ENCODE results near the gene LDLRAD3.

LDLRAD3 gene

GRCh38 chr11:35933320-35933871, 10.5 kb upstream of the LDLRAD3 start:
- no peak overlapping the region for H3K4me3 ChIP-seq (replicated peaks; ENCODE audit: low read depth, low read length)
- no peak for DNase-seq (ENCODE audit: low read depth)
- TF ChIP-seq, protein P1, sequence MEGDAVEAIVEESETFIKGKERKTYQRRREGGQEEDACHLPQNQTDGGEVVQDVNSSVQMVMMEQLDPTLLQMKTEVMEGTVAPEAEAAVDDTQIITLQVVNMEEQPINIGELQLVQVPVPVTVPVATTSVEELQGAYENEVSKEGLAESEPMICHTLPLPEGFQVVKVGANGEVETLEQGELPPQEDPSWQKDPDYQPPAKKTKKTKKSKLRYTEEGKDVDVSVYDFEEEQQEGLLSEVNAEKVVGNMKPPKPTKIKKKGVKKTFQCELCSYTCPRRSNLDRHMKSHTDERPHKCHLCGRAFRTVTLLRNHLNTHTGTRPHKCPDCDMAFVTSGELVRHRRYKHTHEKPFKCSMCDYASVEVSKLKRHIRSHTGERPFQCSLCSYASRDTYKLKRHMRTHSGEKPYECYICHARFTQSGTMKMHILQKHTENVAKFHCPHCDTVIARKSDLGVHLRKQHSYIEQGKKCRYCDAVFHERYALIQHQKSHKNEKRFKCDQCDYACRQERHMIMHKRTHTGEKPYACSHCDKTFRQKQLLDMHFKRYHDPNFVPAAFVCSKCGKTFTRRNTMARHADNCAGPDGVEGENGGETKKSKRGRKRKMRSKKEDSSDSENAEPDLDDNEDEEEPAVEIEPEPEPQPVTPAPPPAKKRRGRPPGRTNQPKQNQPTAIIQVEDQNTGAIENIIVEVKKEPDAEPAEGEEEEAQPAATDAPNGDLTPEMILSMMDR (IDR thresholded peaks at IDR 0.05; ENCODE audit: low read length, missing control alignments) = no peak

- DNase-seq (ENCODE audit: low read depth) = no peak
- TF ChIP-seq, protein P1 (IDR thresholded peaks at IDR 0.05; ENCODE audit: low read length, missing control alignments) = no peak
- no peak overlapping the region for H3K4me3 ChIP-seq (replicated peaks; ENCODE audit: low read depth, low read length)
Observed at GRCh38 chr11:35934271-35934670, 9.6 kb upstream of the LDLRAD3 start.

DNA sequence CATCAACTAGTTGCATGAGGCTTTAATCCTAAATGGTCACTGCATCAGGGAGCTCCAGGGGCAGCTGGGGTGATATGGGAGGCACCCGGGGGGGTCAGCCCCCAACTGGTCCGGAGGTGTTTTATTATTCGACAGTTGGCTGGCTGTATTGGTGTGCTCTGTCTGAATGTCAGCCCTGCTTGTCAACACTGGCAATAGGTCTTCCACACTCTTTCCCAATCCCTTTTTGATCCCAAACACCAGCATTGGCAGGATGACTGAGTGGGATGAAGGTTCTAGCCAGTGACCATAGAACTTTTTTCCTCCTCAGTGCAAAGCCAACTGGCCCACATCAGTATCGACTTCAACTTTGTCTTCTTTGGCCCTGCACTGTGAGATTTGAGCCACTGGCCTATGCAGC, 8.9 kb upstream of the LDLRAD3 start:
- no peak overlapping the region for H3K4me3 ChIP-seq (replicated peaks; ENCODE audit: low read depth, low read length)
- TF ChIP-seq, protein P1 (IDR thresholded peaks at IDR 0.05; ENCODE audit: low read length, missing control alignments) = no peak
- DNase-seq (ENCODE audit: low read depth) = no peak

DNA sequence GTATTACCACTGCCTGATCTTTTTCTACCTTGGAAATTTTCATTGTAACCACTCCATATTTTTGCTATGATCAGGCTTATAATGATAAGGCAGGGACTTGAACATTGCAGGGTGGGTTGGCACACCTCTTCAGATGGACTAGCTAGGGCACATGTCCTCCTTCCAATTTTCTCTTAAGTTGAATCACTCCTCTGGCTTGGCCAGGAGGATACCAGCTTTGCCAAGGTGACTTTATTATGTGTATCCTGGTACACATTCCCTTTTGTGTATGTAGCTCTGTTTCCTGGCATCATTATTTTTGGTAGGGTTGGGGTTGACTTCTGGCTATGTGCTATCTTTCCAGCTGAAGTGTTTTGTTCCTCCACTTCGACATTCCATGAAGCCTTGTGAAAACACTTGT, 8.5 kb upstream of the LDLRAD3 start:
- no peak for DNase-seq (ENCODE audit: low read depth)
- TF ChIP-seq, protein P1 (IDR thresholded peaks at IDR 0.05; ENCODE audit: low read length, missing control alignments) = no peak

GRCh38 chr11:35937111-35937510, 6.8 kb upstream of the LDLRAD3 start:
- TF ChIP-seq, protein P1 (IDR thresholded peaks at IDR 0.05; ENCODE audit: low read length, missing control alignments) = no peak
- DNase-seq (ENCODE audit: low read depth) = no peak

More for the DNA sequence above, 8.5 kb upstream of the LDLRAD3 start:
- H3K4me3 ChIP-seq (replicated peaks; ENCODE audit: low read depth, low read length) = no peak overlapping the region

GRCh38 chr11:35937700-35938099, 6.2 kb upstream of the LDLRAD3 start:
- no peak for DNase-seq (ENCODE audit: low read depth)
- H3K4me3 ChIP-seq (replicated peaks; ENCODE audit: low read depth, low read length) = no peak overlapping the region
- TF ChIP-seq, protein P1 (IDR thresholded peaks at IDR 0.05; ENCODE audit: low read length, missing control alignments) = no peak

More at GRCh38 chr11:35937111-35937510, 6.8 kb upstream of the LDLRAD3 start:
- no peak overlapping the region for H3K4me3 ChIP-seq (replicated peaks; ENCODE audit: low read depth, low read length)

GRCh38 chr11:35938231-35938630, 5.6 kb upstream of the LDLRAD3 start:
- no peak overlapping the region for H3K4me3 ChIP-seq (replicated peaks; ENCODE audit: low read depth, low read length)
- DNase-seq (ENCODE audit: low read depth) = no peak
- TF ChIP-seq, protein P1 (IDR thresholded peaks at IDR 0.05; ENCODE audit: low read length, missing control alignments) = no peak

All from fibroblast of pulmonary artery (primary cell).